ENCODE measurements around the gene DTX3.
"Not testable (repeated sequence)": the region's sequence is repeated elsewhere in the genome, so short reads cannot be mapped to it uniquely, and the experiment has no call there.

Gene DTX3

GRCh38 chr12:57614178-57614947, 9.7 kb downstream of the DTX3 start:
- H3K27ac ChIP-seq (ENCODE audit: low read depth, low read length, severe bottlenecking): no peak overlapping the region
- H3K4me1 ChIP-seq (ENCODE audit: control insufficient read depth, insufficient read depth, low read length, poor library complexity, severe bottlenecking): peaks cover 13% of the 10 kb centered on the region
- no peak overlapping the region for H3K4me3 ChIP-seq (ENCODE audit: extremely low read depth, insufficient read depth, low read length, poor library complexity, severe bottlenecking)
- 68 to 73% methylated on average over 8 of the region's 14 CpGs for WGBS, 2 experiments (ENCODE audit: insufficient coverage in 2 of 2)
- peaks cover 27% of the 10 kb centered on the region for H3K36me3 ChIP-seq (ENCODE audit: control insufficient read depth, insufficient read depth, low read length)
- no peaks in the 10 kb centered on the region for H3K9me3 ChIP-seq (ENCODE audit: control insufficient read depth, low read length)

GRCh38 chr12:57614948-57615500, 10.4 kb downstream of the DTX3 start:
- Histone ChIP-seq H3K4me1 (ENCODE audit: control insufficient read depth, insufficient read depth, low read length, poor library complexity, severe bottlenecking) (peaks cover 10% of the 10 kb centered on the region), H3K27ac (ENCODE audit: low read depth, low read length, severe bottlenecking) (no peak overlapping the region), H3K36me3 (ENCODE audit: control insufficient read depth, insufficient read depth, low read length) (peaks cover 27% of the 10 kb centered on the region), H3K9me3 (ENCODE audit: control insufficient read depth, low read length) (no peaks in the 10 kb centered on the region), H3K4me3 (ENCODE audit: extremely low read depth, insufficient read depth, low read length, poor library complexity, severe bottlenecking) (no peak overlapping the region)
- WGBS, 2 experiments (ENCODE audit: insufficient coverage in 2 of 2): 76 to 87% methylated on average over 5 to 11 of the region's 11 CpGs

- H3K9me3 ChIP-seq (ENCODE audit: control insufficient read depth, low read length): no peaks in the 10 kb centered on the region
These were observed 11.0 kb downstream of the DTX3 start for GRCh38 chr12:57615637-57616036.

GRCh38 chr12:57616383-57617101, 11.9 kb downstream of the DTX3 start:
- Histone ChIP-seq H3K4me3 (ENCODE audit: extremely low read depth, insufficient read depth, low read length, poor library complexity, severe bottlenecking) (no peak overlapping the region), H3K4me1 (ENCODE audit: control insufficient read depth, insufficient read depth, low read length, poor library complexity, severe bottlenecking) (no peaks in the 10 kb centered on the region), H3K27ac (ENCODE audit: low read depth, low read length, severe bottlenecking) (no peak overlapping the region), H3K9me3 (ENCODE audit: control insufficient read depth, low read length) (no peaks in the 10 kb centered on the region), H3K36me3 (ENCODE audit: control insufficient read depth, insufficient read depth, low read length) (peaks cover 27% of the 10 kb centered on the region)
- WGBS, 2 experiments (ENCODE audit: insufficient coverage in 2 of 2): 83% methylated on average over 1 of the region's 3 CpGs; no CpG with 5 or more reads in 1 of the 2 experiments

More at GRCh38 chr12:57615637-57616036, 11.0 kb downstream of the DTX3 start:
- no peak overlapping the region for H3K27ac ChIP-seq (ENCODE audit: low read depth, low read length, severe bottlenecking)
- peaks cover 4% of the 10 kb centered on the region for H3K4me1 ChIP-seq (ENCODE audit: control insufficient read depth, insufficient read depth, low read length, poor library complexity, severe bottlenecking)
- WGBS, 2 experiments (ENCODE audit: insufficient coverage in 2 of 2): 84 to 91% methylated on average over 5 of the region's 5 CpGs
- peaks cover 27% of the 10 kb centered on the region for H3K36me3 ChIP-seq (ENCODE audit: control insufficient read depth, insufficient read depth, low read length)
- no peak overlapping the region for H3K4me3 ChIP-seq (ENCODE audit: extremely low read depth, insufficient read depth, low read length, poor library complexity, severe bottlenecking)

- Histone ChIP-seq H3K36me3 (ENCODE audit: control insufficient read depth, insufficient read depth, low read length) (peaks cover 27% of the 10 kb centered on the region), H3K4me1 (ENCODE audit: control insufficient read depth, insufficient read depth, low read length, poor library complexity, severe bottlenecking) (no peaks in the 10 kb centered on the region), H3K4me3 (ENCODE audit: extremely low read depth, insufficient read depth, low read length, poor library complexity, severe bottlenecking) (no peak overlapping the region), H3K27ac (ENCODE audit: low read depth, low read length, severe bottlenecking) (no peak overlapping the region), H3K9me3 (ENCODE audit: control insufficient read depth, low read length) (no peaks in the 10 kb centered on the region)
- 74 to 75% methylated on average over 6 to 8 of the region's 11 CpGs for WGBS, 2 experiments (ENCODE audit: insufficient coverage in 2 of 2)
These were observed 13.3 kb downstream of the DTX3 start for GRCh38 chr12:57617942-57618341.

GRCh38 chr12:57618431-57618830, 13.8 kb downstream of the DTX3 start:
- not testable (repeated sequence) for H3K27ac ChIP-seq (ENCODE audit: low read depth, low read length, severe bottlenecking); H3K4me3 ChIP-seq (ENCODE audit: extremely low read depth, insufficient read depth, low read length, poor library complexity, severe bottlenecking); H3K9me3 ChIP-seq (ENCODE audit: control insufficient read depth, low read length); H3K4me1 ChIP-seq (ENCODE audit: control insufficient read depth, insufficient read depth, low read length, poor library complexity, severe bottlenecking)
- WGBS, 2 experiments (ENCODE audit: insufficient coverage in 2 of 2): 81 to 84% methylated on average over 3 to 6 of the region's 6 CpGs
- H3K36me3 ChIP-seq (ENCODE audit: control insufficient read depth, insufficient read depth, low read length): peaks cover 27% of the 10 kb centered on the region

- Histone ChIP-seq H3K27ac (ENCODE audit: low read depth, low read length, severe bottlenecking) (no peak overlapping the region), H3K36me3 (ENCODE audit: control insufficient read depth, insufficient read depth, low read length) (peaks cover 25% of the 10 kb centered on the region), H3K4me1 (ENCODE audit: control insufficient read depth, insufficient read depth, low read length, poor library complexity, severe bottlenecking) (no peaks in the 10 kb centered on the region), H3K4me3 (ENCODE audit: extremely low read depth, insufficient read depth, low read length, poor library complexity, severe bottlenecking) (no peak overlapping the region), H3K9me3 (ENCODE audit: control insufficient read depth, low read length) (no peaks in the 10 kb centered on the region)
- WGBS, 2 experiments (ENCODE audit: insufficient coverage in 2 of 2): 24 to 38% methylated on average over 7 to 9 of the region's 16 CpGs
These were observed 14.4 kb downstream of the DTX3 start for GRCh38 chr12:57618966-57619433.

GRCh38 chr12:57619434-57620244, 15.0 kb downstream of the DTX3 start:
- 13% methylated on average over 40 to 42 of the region's 46 CpGs for WGBS, 2 experiments (ENCODE audit: insufficient coverage in 2 of 2)
- H3K4me1 ChIP-seq (ENCODE audit: control insufficient read depth, insufficient read depth, low read length, poor library complexity, severe bottlenecking): no peaks in the 10 kb centered on the region
- peaks cover 21% of the 10 kb centered on the region for H3K36me3 ChIP-seq (ENCODE audit: control insufficient read depth, insufficient read depth, low read length)
- no peak overlapping the region for H3K4me3 ChIP-seq (ENCODE audit: extremely low read depth, insufficient read depth, low read length, poor library complexity, severe bottlenecking)
- H3K9me3 ChIP-seq (ENCODE audit: control insufficient read depth, low read length): no peaks in the 10 kb centered on the region
- no peak overlapping the region for H3K27ac ChIP-seq (ENCODE audit: low read depth, low read length, severe bottlenecking)

- Histone ChIP-seq H3K9me3 (ENCODE audit: control insufficient read depth, low read length) (no peaks in the 10 kb centered on the region), H3K36me3 (ENCODE audit: control insufficient read depth, insufficient read depth, low read length) (peaks cover 18% of the 10 kb centered on the region), H3K4me1 (ENCODE audit: control insufficient read depth, insufficient read depth, low read length, poor library complexity, severe bottlenecking) (no peaks in the 10 kb centered on the region), H3K4me3 (ENCODE audit: extremely low read depth, insufficient read depth, low read length, poor library complexity, severe bottlenecking) (no peak overlapping the region), H3K27ac (ENCODE audit: low read depth, low read length, severe bottlenecking) (no peak overlapping the region)
- 15 to 19% methylated on average over 11 to 13 of the region's 13 CpGs for WGBS, 2 experiments (ENCODE audit: insufficient coverage in 2 of 2)
These were observed 15.8 kb downstream of the DTX3 start for GRCh38 chr12:57620245-57620935.

Data from mesodermal cell (in vitro differentiated cells).